NOMO-1 treated with dmso at 0.1 percent for 144 hours (cell line): ENCODE measurements around the gene RNASEH2A.
A peak's percentile ranks its signal among the peaks of the same experiment; 100 is the strongest.

Experiments
- DNase-seq: peaks from one replicate; lab custom pipeline; 2025; ENCODE audit not compliant: unreplicated experiment; lab: John Stamatoyannopoulos, UW

The RNASEH2A gene

GRCh38 chr19:12782424-12783290 is 23.7 kb upstream of the RNASEH2A start:
- DNase-seq = peak; percentile 54

- no peak for DNase-seq
Measured at GRCh38 chr19:12783291-12783848, 23.0 kb upstream of the RNASEH2A start.

GRCh38 chr19:12783849-12784393 is 22.5 kb upstream of the RNASEH2A start:
- no peak for DNase-seq

GRCh38 chr19:12784394-12784870 is 22.0 kb upstream of the RNASEH2A start:
- no peak for DNase-seq

GRCh38 chr19:12784871-12785430 is 21.4 kb upstream of the RNASEH2A start:
- DNase-seq = no peak

- DNase-seq = peak; percentile 80
Measured at GRCh38 chr19:12785431-12786031, 20.9 kb upstream of the RNASEH2A start.

- DNase-seq = peak; percentile 67
Measured at GRCh38 chr19:12786141-12786870, 20.1 kb upstream of the RNASEH2A start.

DNA sequence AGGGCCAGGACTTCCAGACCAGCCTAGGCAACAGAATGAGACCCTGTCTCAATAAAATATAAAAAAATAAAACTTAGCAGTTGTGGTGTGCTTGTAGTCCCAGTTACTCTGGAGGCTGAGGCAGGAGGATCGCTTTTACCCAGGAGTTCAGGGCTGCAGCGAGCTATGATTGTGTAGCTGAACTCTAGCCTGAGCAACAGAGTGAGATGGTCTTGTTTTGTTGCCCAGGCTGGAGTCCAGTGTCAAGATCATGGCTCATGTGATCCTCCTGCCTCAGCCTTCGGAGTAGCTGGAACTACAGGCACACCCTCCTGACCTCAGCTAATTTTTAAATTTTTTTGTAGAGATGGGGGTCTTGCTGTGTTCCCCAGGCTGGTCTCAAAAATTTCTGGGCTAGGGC is 19.4 kb upstream of the RNASEH2A start:
- DNase-seq = no peak

- no peak for DNase-seq
Measured at GRCh38 chr19:12787458-12787857, 18.9 kb upstream of the RNASEH2A start.

GRCh38 chr19:12788042-12788681 is 18.2 kb upstream of the RNASEH2A start:
- DNase-seq = no peak

GRCh38 chr19:12788682-12789097 is 17.7 kb upstream of the RNASEH2A start:
- DNase-seq = no peak

DNA sequence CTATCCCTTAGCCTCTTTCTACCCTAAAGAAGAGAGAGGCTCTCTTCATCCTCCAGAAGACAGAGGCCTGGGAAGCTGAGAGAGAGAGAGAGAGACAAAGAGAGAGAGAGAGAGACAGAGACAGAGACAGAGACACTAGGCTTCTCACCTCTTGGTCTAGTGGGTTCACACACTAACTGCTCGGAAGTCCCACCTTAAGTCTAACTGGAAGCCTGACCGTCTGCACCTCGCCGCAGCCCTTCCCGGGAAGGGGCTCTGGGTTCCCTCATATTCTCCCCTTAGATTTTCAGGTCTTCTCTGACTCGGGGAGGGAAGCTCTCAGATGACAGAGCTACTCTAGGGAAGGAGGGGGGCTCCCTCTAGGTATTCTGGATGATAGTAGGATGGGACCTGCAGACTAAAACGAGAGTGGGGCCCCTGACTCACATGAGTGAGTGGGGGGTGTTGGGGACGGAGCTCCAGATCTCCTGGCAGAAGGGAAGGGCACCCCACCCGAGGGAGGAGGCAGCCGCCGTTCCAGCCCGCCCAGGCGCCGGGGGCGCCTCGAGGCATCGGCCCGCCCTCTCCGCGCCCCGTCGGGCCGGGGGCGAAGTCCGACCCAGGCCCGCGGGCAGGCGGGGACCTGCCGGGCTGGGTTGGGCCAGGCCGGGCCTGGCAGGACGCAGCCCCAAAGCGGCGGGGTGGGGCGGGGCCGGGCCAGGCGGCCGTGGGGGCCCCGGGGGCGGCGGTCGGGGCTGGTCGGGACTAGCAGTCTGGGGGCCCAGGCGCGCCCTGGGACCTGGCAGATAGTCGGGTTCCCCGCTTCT is 17.1 kb upstream of the RNASEH2A start:
- no peak for DNase-seq

DNA sequence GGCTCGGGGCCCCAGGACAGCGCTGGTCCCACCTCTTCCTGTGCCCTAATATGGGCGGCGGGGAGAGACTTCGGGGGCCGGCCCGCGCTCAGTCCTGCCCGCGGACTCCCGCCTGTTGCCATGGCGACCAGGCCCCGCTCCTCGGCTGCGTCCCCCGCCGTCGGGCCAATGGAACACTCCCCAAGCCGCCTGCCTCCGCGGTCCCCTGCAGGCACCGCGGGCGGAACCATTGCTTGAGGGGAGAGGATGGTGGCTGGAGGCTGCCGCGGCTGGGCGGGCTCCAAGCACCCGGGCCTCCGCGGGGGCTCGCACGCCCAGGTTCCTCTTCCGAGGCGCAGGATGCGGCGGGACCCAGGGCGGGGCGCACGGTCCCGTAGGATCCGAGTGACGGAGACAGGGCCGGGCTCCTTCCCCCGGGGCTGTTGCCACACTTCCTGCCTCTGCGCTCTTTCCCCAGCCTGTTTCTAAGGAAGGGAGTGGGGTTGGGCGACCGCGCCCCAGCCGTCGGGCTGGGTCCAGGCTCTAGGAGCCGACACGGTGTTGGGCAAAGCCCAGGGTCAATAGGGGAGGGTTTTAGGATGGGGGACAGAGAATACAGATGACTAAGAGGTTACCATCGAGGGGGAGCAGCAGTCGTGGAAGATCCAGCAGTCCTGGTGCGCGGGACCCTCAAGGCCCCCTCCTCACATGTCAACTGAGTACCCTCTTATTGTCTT is 16.3 kb upstream of the RNASEH2A start:
- DNase-seq = peak; percentile 98

- DNase-seq = no peak
Measured at GRCh38 chr19:12790628-12791344, 15.6 kb upstream of the RNASEH2A start.

- DNase-seq = peak; percentile 93
Measured at GRCh38 chr19:12791345-12792050, 14.9 kb upstream of the RNASEH2A start, which contains the start of gene JUNB. TSS of gene JUNB (plus strand) at chr19:12791486. CDS start at chr19:12791772, 286 bp downstream.

GRCh38 chr19:12792051-12792852 is 14.1 kb upstream of the RNASEH2A start:
- peak; percentile 62 for DNase-seq
